Measurements from ENCODE around the gene CCSER1.
"Not testable (repeated sequence)": the region's sequence is repeated elsewhere in the genome, so short reads cannot be mapped to it uniquely, and the experiment has no call there.

CCSER1 gene

GRCh38 chr4:91212211-91212610 is 1085.0 kb downstream of the CCSER1 start:
- ChIA-PET CTCF (no interaction called here), POLR2A (ENCODE audit: low non-redundant PET) (no interaction called here)
- no peak for TF ChIP-seq CTCF (conservative IDR thresholded peaks at IDR 0.05; ENCODE audit: low read depth)
- no peak overlapping the region for H3K27ac ChIP-seq
- DNase-seq (ENCODE audit: low spot score) = no peak

DNA sequence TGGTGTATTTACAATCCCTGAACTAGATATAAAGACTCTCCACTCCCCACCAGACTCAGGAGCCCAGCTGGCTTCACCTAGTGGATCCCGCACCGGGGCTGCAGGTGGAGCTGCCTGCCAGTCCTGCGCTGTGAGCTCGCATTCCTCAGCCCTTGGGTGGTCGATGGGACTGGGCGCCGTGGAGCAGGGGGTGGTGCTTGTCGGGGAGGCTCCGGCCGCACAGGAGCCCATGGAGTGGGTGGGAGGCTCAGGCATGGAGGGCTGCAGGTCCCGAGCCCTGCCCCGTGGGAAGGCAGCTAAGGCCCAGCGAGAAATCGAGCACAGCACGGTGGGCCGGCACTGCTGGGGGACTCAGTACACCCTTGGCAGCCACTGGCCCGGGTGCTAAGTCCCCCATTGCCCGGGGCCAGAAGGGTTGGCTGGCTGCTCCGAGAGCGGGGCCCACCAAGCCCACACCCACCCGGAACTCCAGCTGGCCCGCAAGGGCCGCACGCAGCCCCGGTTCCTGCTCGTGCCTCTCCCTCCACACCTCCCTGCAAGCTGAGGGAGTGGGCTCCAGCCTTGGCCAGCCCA is 1090.7 kb downstream of the CCSER1 start:
- DNase-seq (ENCODE audit: low spot score); H3K27ac ChIP-seq; POLR2A ChIA-PET (ENCODE audit: low non-redundant PET); CTCF ChIA-PET: not testable (repeated sequence)

GRCh38 chr4:91220315-91220714 is 1093.1 kb downstream of the CCSER1 start:
- DNase-seq (ENCODE audit: low spot score) = no peak
- CTCF ChIA-PET = no interaction called here
- H3K27ac ChIP-seq = no peak overlapping the region

GRCh38 chr4:91222014-91222413 is 1094.8 kb downstream of the CCSER1 start:
- POLR2A ChIA-PET (ENCODE audit: low non-redundant PET) = no interaction called here

More at GRCh38 chr4:91220315-91220714, 1093.1 kb downstream of the CCSER1 start:
- POLR2A ChIA-PET (ENCODE audit: low non-redundant PET) = no interaction called here
- TF ChIP-seq CTCF (conservative IDR thresholded peaks at IDR 0.05; ENCODE audit: low read depth) = no peak

DNA sequence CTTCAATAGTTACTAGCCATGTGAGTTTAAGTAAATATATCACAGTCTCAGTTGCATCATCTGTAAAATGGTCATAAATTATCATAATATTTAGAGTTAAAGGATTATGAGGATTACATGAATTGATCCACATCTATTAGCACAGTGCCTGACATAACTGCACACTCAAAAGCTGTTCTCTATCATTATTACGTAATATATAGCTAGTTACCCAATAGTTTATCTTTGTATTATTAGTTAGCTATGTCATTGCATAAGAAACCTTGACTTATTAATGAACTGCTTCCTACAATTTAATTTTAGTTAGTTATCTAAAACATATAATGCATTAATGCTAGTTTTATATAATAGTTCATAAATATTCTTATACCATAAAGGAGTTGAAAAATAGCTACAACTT is 1099.7 kb downstream of the CCSER1 start:
- no peak for TF ChIP-seq CTCF (conservative IDR thresholded peaks at IDR 0.05; ENCODE audit: low read depth)
- ChIA-PET CTCF (no interaction called here), POLR2A (ENCODE audit: low non-redundant PET) (no interaction called here)
- H3K27ac ChIP-seq = no peak overlapping the region
- no peak for DNase-seq (ENCODE audit: low spot score)

More at GRCh38 chr4:91222014-91222413, 1094.8 kb downstream of the CCSER1 start:
- CTCF ChIA-PET = no interaction called here
- no peak for DNase-seq (ENCODE audit: low spot score)
- no peak overlapping the region for H3K27ac ChIP-seq
- no peak for TF ChIP-seq CTCF (conservative IDR thresholded peaks at IDR 0.05; ENCODE audit: low read depth)

DNA sequence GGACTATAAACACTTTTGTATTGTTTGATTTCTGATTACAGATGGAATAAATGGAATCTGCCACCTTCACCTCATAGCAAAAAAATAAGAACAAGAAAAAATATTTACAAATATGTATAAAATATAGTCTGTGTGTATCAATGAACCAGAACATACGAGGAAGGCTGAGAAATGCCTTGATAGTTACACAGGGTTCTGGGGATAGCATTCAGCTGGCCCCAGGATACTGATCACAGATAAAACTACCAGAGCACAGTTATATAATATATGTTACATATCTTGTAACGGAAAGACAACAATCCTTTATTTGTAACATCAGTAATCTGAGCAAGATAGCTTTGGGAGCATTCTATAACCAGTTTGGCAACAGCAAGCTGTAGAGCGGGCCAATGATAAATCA is 1101.5 kb downstream of the CCSER1 start:
- TF ChIP-seq CTCF (conservative IDR thresholded peaks at IDR 0.05; ENCODE audit: low read depth) = no peak
- DNase-seq (ENCODE audit: low spot score) = no peak
- POLR2A ChIA-PET (ENCODE audit: low non-redundant PET) = interaction anchor here (0.7 kb wide), 1 partner anchor 1271 kb away, joined by 7 read pairs; no protein-coding TSS in a partner anchor
- H3K27ac ChIP-seq = no peak overlapping the region
- CTCF ChIA-PET = no interaction called here

GRCh38 chr4:91233164-91233563 is 1106.0 kb downstream of the CCSER1 start:
- DNase-seq (ENCODE audit: low spot score) = no peak
- H3K27ac ChIP-seq = no peak overlapping the region
- ChIA-PET CTCF (no interaction called here), POLR2A (ENCODE audit: low non-redundant PET) (no interaction called here)
- TF ChIP-seq CTCF (conservative IDR thresholded peaks at IDR 0.05; ENCODE audit: low read depth) = no peak

Data from RWPE1 (cell line).